Left ventricle myocardium inferior (tissue), 1 donor: ENCODE measurements around the gene COL5A3. TPM values are rescaled to one million over a fixed set of nuclear protein-coding genes. Genes with fewer than 3 reads are reported as not detected.

Experiments
- DNase-seq: peaks from one replicate; pipeline ENCODE4 v3.0.0-alpha.2; 2020
- H3K27ac ChIP-seq: fragments of 200-600 bp; replicated peaks from 2 replicates; pipeline ENCODE4 v1.8.0; 2021
- H3K27me3 ChIP-seq: fragments of 200-600 bp; 2 replicates; pipeline ENCODE4 v1.8.0; 2021; ENCODE audit warnings: low read depth
- H3K36me3 ChIP-seq: fragments of 200-600 bp; 2 replicates; pipeline ENCODE4 v1.8.0; 2021
- H3K4me1 ChIP-seq: fragments of 200-600 bp; 2 replicates; pipeline ENCODE4 v1.8.0; 2021
- H3K4me3 ChIP-seq: fragments of 200-600 bp; 2 replicates; pipeline ENCODE4 v1.8.0; 2021; ENCODE audit warnings: mild to moderate bottlenecking, moderate library complexity
- H3K9me3 ChIP-seq: fragments of 200-600 bp; replicated peaks from 2 replicates; pipeline ENCODE4 v1.8.0; 2021
- CTCF ChIP-seq: fragments of 200-600 bp; IDR thresholded peaks from 2 replicates; pipeline ENCODE4 v1.8.0; 2021; ENCODE audit warnings: antibody characterized with exemption, mild to moderate bottlenecking, borderline replicate concordance
- intact Hi-C: fragments of 100-400 bp; cut with micrococcal nuclease; formaldehyde crosslinking; loops from one replicate; pipeline ENCODE4 v1.11.0; 2022
- total RNA-seq: library from RNA; stranded (reverse); fragmentation: NEBNext Ultra II Directional; extraction: Animal tissue kit (Norgen Biotek cat#: 25700); gene quantifications from one replicate; pipeline ENCODE4 v1.2.1, GENCODE V29; 2021
- donor health status: DM: no; HTN: yes; CAD: no; lungs with severe emphysema.

The COL5A3 gene
- total RNA-seq, 1 donor from 2014 or later, result 8.7 TPM

DNA sequence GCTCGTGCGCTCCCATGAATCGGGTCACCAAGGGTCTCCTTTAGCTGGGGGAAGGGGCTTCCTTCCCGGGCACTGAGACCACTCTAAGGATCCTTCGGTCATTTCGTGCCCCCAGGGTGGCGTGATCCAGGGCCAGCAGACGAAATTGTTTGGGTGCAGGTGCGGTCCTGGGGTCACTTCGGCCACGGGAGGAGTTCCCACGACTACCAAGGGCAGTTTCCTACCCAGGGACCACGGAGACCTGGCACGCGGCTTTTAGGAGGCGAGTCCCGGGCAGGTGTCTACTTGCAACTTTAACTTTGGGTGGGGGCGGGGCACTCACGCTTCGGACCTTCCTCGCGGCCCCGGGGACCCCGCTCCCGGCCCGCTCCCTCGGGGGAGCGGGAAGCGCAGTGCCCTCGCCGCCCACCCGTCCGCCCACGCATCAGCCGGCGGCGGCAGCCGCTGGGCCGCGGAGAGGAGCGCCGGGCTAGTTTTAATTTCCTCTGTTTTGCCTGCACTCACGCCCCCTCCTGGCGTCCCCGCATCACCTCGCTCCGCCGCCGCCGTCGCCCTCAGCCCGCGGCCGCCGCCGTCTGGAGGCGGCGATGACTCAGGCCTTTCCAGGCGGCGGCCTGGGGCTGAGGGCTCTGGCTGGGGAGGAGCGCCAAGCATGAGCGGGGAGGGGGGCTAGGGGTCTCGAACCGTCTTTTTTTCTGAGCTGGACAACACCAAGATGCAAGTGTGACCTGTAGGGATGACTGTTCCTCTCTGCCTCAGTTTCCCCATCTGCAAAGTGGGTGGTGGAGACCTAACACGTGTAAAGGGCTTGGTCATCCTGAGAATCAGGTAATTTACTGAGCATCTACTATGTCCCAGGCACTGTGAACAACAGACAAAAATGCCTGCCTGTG is 95.7 kb downstream of the COL5A3 start:
- Histone ChIP-seq H3K9me3 (no peaks in the 10 kb centered on the region), H3K27me3 (peaks cover 97% of the 10 kb centered on the region), H3K27ac (no peak overlapping the region), H3K36me3 (no peaks in the 10 kb centered on the region), H3K4me1 (peaks cover 21% of the 10 kb centered on the region), H3K4me3 (peak overlapping the region; percentile 66)
- DNase-seq, result peak; percentile 68
- intact Hi-C loops, result no loop called here
- TF ChIP-seq CTCF, result peak; percentile 57

DNA sequence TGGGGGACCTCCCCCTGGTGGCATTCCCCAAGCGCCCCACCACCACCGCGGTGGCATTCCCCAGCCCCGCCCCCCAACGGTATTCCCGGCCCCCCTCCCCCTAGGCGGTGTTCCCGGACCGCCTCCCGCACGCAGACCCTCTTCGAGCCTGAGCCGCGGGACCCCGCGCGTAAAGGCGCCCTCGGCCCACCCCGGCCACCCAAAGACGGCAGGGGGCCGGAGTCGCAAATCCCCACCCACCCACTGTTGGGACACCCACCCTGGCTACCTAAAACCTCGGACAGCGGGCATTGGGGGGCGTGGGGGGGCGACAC is 96.3 kb downstream of the COL5A3 start:
- Histone ChIP-seq H3K27ac (no peak overlapping the region), H3K9me3 (no peaks in the 10 kb centered on the region), H3K27me3 (peaks cover 99% of the 10 kb centered on the region), H3K4me3 (peak overlapping the region; percentile 66), H3K4me1 (peaks cover 21% of the 10 kb centered on the region), H3K36me3 (no peaks in the 10 kb centered on the region)
- DNase-seq, result no peak
- TF ChIP-seq CTCF, result no peak
- intact Hi-C loops, result no loop called here

DNA sequence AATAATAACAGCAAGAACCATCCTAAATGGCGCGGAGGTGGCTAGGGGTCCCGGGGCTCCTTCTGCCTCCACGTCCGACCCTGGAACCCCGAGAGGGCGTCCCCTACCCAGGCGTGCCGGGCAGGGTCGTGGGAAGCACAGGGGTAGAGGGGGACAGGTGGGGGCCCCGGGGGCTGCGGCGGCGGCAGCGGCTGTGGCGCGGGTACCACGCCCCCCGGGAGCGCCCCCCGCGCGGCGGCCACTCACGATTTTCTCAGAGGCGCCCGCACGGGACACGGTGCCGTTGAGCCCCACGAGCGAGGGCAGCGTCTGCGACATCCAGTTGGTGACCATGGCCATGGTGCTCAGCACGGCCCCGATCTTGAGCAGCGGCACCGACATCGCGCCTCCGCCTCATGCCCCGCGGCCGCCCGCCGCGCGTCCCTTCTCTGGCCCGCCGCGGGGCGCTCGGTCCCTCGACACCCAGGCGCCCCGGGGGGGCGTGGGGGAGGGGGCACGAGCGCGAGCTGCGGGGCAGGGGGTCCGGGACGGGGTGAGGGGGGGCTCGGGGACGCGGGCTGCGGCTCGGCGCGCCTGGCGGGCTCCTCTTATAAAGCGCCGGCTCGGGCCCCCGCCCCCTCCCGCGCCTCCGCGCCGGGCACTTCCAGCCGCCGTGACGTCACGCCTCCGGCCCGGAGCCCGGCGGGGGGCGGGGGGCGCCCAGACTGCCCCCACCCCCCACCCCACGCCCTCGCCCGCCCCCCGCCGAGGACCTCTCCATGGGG is 96.9 kb downstream of the COL5A3 start:
- TF ChIP-seq CTCF, result no peak
- intact Hi-C loops, result no loop called here
- Histone ChIP-seq H3K4me3 (peak overlapping the region; percentile 66), H3K36me3 (no peaks in the 10 kb centered on the region), H3K4me1 (peaks cover 21% of the 10 kb centered on the region), H3K27me3 (peaks cover 99% of the 10 kb centered on the region), H3K9me3 (no peaks in the 10 kb centered on the region), H3K27ac (no peak overlapping the region)
- peak; percentile 25 for DNase-seq

DNA sequence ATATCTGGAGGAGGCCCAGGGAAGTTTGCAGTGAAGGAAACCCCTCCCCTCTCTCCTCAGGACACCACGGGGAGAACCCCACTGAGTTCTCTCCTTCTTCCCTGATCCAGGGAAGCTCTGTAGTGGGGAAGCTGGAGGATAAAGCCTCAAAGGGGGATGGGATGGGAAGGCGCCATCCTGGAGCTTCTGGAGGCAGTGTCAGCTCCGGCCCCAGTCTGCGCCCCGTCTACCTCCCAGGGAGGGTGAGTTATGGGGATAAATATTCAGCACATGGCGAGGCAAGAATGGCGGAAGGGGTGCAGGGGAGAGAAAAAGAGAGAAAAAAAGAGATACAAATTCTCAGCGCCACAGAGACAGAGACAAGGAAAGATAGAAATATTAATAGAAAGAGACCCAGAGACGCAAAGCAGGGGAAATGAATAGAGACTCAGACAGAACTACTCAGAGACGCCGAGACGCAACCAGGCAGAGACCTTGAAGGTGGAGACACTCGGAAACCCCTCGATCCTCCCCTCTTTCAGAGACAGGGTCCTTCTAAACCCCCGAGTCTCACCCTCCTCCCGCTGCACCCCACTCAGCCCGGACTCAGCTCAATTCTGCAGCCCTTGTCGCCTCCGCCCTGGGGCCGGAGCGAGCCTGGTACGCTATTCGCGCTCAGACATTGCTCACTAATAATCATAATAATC is 97.6 kb downstream of the COL5A3 start:
- Histone ChIP-seq H3K9me3 (no peaks in the 10 kb centered on the region), H3K36me3 (no peaks in the 10 kb centered on the region), H3K4me3 (peak overlapping the region; percentile 66), H3K27ac (no peak overlapping the region), H3K4me1 (peaks cover 21% of the 10 kb centered on the region), H3K27me3 (peaks cover 99% of the 10 kb centered on the region)
- intact Hi-C loops, result no loop called here
- DNase-seq, result no peak
- no peak for TF ChIP-seq CTCF

DNA sequence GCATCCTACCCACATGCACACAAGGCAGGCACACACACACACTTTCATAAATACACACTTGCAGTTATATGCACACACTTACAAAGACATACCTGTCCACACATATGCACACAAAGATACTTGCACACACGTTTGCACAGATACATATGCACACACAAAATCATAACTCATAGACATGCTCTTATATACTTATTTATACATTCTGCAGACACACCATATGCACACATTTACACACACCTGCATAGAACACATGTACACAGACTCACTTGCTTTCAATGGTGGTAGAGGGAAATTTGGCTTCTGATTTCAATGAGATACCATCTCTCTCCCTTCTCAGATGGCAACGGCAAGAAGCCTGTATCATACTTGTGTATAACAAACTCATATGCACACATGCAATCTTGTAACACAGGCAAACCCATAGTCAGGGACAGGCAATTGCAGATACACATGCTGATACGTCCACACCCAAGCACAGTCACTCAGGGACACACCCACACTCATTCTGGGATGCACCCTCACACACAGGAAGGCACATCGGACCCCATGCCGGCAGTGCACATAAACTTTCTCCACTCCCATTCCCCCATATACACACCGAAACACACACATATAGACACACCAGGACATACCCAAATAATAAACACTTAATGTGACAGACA is 98.6 kb downstream of the COL5A3 start:
- H3K4me3 ChIP-seq, result no peak overlapping the region
- H3K27me3 ChIP-seq, result peaks cover 100% of the 10 kb centered on the region
- H3K27ac ChIP-seq, result no peak overlapping the region
- H3K36me3 ChIP-seq, result no peaks in the 10 kb centered on the region
- TF ChIP-seq CTCF, result no peak
- DNase-seq, result no peak
- intact Hi-C loops, result no loop called here
- H3K4me1 ChIP-seq, result peaks cover 21% of the 10 kb centered on the region
- no peaks in the 10 kb centered on the region for H3K9me3 ChIP-seq
